Measurements from ENCODE around the gene KRT1.

The KRT1 gene

DNA sequence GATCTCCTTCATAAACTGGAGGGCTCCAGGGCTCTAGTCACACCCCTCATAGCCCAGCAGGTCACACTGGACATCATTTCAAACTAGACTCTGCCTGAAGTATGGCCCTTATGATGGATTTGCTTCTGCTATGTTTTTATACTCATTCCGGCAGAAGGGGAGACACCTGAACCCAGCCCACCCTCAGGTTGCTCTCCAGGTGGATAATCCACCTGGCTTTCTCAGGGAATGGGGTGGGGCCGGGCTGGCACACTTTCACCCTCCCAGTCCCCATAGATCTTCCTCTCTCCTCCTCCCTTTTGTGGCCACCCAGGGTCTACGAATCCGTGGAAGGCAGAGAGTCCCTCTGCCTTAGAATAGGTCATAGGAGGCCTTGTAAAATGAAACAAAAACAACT, 52.1 kb downstream of the KRT1 start:
- DNase-seq: peak in 1 of 42 donors; percentile 30
- intact Hi-C loops (cut with DNase I): no loop called here

DNA sequence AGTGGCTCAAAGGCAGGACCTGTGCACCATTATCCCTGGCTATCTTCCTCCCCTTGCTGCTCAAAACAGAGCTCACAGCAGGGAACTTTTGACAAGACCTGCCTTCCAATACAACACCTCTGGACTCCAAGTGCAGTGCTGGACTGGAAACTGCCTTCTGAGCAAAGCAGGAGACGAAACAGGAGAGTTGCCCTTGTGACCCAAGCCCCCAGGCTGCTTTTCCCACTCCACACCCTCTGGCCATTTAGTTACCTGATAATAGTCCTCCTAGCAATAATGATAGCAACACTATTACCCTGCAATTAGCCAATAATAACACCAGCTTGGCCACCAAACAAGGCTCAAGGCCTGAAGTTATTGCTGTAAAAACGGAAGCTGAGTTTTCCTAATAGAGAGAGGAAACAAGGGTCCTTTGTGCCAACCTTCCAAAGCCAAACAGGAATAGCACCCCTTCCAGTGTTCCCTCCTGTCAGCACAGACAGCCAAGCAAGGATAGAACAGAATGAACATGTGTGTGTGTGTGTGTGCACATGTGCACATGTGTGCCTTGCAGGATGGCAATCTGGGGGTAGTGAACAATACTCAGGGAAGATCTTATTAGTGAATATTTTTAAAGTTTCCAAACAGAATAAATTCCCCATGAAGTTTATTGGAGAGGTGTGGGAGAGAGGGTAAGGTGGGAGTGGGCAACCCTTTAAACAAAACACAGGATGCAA, 52.7 kb downstream of the KRT1 start:
- intact Hi-C loops (cut with DNase I): no loop called here
- peak in 1 of 42 donors; percentile 7 for DNase-seq

Measured in head of caudate nucleus (tissue), 42 donors.